ENCODE measurements around the gene CDCA8.
"Not testable (repeated sequence)": the region's sequence is repeated elsewhere in the genome, so short reads cannot be mapped to it uniquely, and the experiment has no call there.

The CDCA8 gene

DNA sequence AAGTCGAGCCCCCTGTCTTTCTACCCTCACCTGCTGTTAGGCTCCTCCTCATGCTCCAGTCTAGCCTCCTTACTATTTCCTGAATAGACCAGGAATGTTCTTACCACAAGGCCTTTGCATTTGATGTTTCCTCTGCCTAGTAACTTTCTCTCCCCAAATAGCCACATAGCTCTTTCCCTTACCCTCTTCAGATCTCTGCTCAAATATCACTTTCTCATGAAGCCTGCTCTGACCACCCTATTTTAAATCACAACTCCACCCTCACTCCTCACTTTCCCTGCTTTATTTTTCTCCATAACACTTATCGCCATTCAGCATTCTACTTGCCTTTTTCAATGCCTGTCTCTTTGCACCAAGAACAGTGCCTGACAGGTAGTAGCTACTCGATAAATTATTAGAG lies 6.6 kb upstream of the CDCA8 start:
- TF ChIP-seq, protein P1, sequence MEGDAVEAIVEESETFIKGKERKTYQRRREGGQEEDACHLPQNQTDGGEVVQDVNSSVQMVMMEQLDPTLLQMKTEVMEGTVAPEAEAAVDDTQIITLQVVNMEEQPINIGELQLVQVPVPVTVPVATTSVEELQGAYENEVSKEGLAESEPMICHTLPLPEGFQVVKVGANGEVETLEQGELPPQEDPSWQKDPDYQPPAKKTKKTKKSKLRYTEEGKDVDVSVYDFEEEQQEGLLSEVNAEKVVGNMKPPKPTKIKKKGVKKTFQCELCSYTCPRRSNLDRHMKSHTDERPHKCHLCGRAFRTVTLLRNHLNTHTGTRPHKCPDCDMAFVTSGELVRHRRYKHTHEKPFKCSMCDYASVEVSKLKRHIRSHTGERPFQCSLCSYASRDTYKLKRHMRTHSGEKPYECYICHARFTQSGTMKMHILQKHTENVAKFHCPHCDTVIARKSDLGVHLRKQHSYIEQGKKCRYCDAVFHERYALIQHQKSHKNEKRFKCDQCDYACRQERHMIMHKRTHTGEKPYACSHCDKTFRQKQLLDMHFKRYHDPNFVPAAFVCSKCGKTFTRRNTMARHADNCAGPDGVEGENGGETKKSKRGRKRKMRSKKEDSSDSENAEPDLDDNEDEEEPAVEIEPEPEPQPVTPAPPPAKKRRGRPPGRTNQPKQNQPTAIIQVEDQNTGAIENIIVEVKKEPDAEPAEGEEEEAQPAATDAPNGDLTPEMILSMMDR (IDR thresholded peaks at IDR 0.05; ENCODE audit: low read depth, low read length), result no peak
- H3K4me3 ChIP-seq (ENCODE audit: low read depth, low read length), result no peak overlapping the region

DNA sequence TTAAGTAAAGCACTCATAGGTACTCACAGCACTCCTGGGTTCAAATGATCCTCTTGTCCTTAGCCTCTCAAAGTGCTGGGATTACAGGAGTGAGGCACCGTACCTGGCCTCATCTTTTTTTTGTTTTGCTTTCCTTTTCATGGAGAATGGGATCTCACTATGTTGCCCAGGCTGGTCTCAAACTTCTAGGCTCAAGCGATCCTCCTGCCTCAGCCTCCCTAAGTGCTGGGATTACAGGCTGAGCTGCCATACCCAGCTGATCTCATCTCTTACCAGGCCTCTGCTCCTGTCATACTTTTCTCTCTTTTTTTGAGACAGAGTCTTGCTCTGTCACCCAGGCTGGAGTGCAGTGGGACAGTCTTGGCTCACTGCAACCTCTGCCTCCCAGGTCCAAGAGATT lies 4.6 kb upstream of the CDCA8 start:
- not testable (repeated sequence) for H3K4me3 ChIP-seq (ENCODE audit: low read depth, low read length)

DNA sequence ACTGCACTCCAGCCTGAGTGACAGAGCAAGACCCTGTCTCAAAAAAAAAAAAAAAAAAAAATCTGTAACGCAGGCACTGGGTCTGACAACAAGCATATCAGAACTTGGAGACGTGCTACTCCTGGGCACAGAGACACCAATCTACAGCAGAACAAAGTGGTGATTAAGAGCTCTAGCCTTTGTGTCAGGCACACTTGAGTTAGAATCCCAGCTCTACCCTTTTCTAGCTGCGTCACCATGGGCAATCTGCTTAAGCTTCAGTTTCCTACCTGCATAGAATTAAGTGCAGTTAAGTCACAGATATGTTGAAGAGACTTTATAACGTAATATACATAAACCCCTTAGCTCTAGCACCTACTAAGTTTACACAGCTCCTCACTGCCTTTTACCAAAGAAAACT lies 3.4 kb upstream of the CDCA8 start:
- TF ChIP-seq, protein P1 (IDR thresholded peaks at IDR 0.05; ENCODE audit: low read depth, low read length), result no peak
- peak overlapping the region; percentile 74 for H3K4me3 ChIP-seq (ENCODE audit: low read depth, low read length)

DNA sequence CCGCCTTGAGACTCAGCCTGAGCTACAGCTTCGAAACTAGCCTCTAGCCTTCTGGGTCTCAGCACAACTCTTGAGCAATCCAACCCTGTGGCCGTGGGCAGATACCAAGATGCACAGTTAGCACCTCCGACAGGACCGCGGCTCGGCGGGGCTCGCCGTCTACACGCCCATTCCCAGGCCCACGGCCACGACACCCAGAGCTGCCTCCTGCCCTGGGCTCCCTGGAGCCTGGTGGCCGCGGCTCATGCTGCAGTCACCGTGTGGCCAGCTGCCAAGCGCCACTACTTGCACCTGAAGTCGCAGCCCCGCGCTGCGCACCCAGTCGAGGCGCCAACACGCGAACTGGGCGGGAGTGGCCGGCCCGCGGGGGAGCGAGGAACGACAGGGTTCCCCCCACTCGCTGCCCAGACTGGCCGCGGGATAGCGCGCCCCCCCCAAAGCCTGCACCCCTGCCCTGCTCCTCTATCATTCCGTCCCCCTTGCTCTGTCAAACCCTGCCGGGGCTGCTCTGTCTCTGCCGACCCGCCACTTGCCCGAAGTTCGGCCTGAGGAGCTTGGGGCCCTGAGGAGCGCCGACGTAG lies 729 bp upstream of the CDCA8 start:
- TF ChIP-seq, protein P1 (IDR thresholded peaks at IDR 0.05; ENCODE audit: low read depth, low read length), result no peak
- H3K4me3 ChIP-seq (ENCODE audit: low read depth, low read length), result peak overlapping the region; percentile 91

DNA sequence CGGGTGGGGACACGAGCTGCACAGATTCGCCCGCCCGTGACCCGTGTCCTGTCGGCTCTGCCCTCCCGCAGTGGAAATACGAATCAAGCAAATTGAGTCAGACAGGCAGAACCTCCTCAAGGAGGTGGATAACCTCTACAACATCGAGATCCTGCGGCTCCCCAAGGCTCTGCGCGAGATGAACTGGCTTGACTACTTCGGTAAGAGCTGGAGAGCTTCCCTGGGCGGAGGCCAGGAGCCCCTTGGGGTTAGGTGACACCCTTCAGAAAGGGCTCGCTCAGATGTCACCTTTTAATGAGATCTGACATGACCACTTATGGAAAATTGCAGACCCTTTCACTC lies 489 bp downstream of the CDCA8 start:
- TF ChIP-seq, protein P1 (IDR thresholded peaks at IDR 0.05; ENCODE audit: low read depth, low read length), result no peak
- peak overlapping the region; percentile 91 for H3K4me3 ChIP-seq (ENCODE audit: low read depth, low read length)

DNA sequence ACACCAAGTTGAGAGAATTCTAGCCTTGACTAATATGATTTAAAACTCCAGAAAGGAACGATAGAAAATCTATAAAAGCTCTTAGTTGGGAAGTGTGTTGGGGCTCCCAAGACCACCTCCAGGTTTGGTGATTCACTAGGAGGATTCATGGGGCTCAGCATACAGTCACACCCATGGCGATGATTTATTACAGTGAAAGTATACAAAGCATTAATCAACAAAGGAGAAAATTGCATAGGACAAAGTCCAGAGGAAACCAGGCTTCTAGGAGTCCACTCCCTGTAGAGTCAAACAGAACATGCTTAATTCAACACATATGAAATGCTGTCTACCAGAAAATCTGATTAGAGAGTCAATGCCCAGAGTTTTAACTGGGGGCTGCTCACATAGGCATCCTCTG lies 4.8 kb downstream of the CDCA8 start:
- H3K4me3 ChIP-seq (ENCODE audit: low read depth, low read length), result no peak overlapping the region
- TF ChIP-seq, protein P1 (IDR thresholded peaks at IDR 0.05; ENCODE audit: low read depth, low read length), result no peak

DNA sequence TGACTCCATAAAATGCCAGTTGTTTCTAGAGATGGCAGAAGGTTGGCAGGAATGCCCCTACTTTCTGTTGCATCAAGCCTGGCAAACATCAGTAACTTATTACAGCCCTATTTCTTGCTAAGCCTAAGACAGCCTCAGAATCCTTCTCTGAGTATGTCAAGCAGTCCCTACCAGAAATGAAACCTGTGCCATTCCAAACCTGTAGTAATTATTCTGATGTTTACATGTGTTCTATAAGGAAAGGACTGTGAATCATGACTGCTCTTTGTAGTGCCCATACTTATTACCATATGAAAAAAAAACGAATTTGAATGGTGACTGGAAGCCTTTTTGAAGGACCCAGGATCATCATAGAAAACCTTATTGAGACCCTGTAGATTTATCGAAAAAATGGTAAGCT lies 5.4 kb downstream of the CDCA8 start:
- no peak overlapping the region for H3K4me3 ChIP-seq (ENCODE audit: low read depth, low read length)
- TF ChIP-seq, protein P1 (IDR thresholded peaks at IDR 0.05; ENCODE audit: low read depth, low read length), result no peak

DNA sequence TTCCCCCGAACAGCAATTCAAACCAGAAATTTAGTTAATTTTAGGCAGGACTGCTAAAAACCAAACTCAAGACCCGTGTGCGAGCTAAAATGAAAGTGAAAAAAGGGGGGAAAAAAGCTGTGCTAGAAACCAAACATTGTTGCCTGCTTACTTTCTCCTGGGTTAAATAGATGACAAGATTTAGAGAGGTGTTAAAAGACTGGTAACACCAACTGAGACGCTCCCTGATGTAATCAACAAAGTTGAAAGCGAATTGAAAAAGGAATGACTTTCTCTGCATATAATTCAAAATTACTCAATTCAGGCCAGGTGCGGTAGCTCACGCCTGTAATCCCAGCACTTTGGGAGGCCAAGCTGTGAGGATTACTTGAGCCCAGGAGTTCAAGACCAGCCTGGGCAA lies 6.8 kb downstream of the CDCA8 start:
- no peak overlapping the region for H3K4me3 ChIP-seq (ENCODE audit: low read depth, low read length)
- TF ChIP-seq, protein P1 (IDR thresholded peaks at IDR 0.05; ENCODE audit: low read depth, low read length), result no peak
